ENCODE measurements around the gene DMRTA2.

DNA sequence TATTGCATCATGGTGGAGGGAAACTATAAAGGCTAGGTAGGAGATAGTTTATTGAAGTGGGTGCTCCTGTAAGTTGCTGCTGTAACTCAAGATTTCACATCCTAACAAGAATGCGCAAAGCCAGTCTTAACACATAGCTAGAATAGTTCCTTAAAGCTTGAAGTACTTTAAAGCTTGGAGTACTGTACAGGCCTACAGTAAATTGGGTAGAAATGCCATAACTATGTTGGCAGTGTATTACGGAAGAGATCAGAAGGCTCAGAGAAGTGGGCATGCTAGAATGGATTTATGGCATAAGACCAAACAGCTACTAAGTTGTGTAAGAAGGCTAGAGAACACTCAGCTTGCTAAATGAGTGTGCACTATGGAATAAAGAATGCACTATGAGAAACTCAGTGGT lies 44.5 kb downstream of the DMRTA2 start:
- TF ChIP-seq, protein P1, sequence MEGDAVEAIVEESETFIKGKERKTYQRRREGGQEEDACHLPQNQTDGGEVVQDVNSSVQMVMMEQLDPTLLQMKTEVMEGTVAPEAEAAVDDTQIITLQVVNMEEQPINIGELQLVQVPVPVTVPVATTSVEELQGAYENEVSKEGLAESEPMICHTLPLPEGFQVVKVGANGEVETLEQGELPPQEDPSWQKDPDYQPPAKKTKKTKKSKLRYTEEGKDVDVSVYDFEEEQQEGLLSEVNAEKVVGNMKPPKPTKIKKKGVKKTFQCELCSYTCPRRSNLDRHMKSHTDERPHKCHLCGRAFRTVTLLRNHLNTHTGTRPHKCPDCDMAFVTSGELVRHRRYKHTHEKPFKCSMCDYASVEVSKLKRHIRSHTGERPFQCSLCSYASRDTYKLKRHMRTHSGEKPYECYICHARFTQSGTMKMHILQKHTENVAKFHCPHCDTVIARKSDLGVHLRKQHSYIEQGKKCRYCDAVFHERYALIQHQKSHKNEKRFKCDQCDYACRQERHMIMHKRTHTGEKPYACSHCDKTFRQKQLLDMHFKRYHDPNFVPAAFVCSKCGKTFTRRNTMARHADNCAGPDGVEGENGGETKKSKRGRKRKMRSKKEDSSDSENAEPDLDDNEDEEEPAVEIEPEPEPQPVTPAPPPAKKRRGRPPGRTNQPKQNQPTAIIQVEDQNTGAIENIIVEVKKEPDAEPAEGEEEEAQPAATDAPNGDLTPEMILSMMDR (IDR thresholded peaks at IDR 0.05), result no peak
- TF ChIP-seq POLR2A (IDR thresholded peaks at IDR 0.05), result no peak

Measured in heart left ventricle (tissue), 13 donors.